Neuronal stem cell (in vitro differentiated cells): ENCODE results near the gene APLP2.

Source experiments
- DNase-seq: peaks from one replicate; pipeline ENCODE4 v3.0.0-alpha.2; 2013; ENCODE audit warnings: low spot score
- H2AFZ ChIP-seq: one replicate; pipeline ENCODE4 v1.6.1; 2013; ENCODE audit warnings: mild to moderate bottlenecking, low read length, inconsistent platforms
- H2AK5ac ChIP-seq: 2 replicates; pipeline ENCODE4 v1.6.1; 2013; ENCODE audit warnings: low read depth, mild to moderate bottlenecking, inconsistent platforms, low read length, moderate library complexity, mixed read lengths
- H2BK120ac ChIP-seq: 2 replicates; pipeline ENCODE4 v1.6.1; 2013; ENCODE audit warnings: low read depth, mild to moderate bottlenecking, inconsistent platforms, low read length, moderate library complexity, mixed read lengths
- H2BK12ac ChIP-seq: one replicate; pipeline ENCODE4 v1.6.1; 2013; ENCODE audit warnings: low read length, inconsistent platforms
- H2BK15ac ChIP-seq: 2 replicates; pipeline ENCODE4 v1.6.1; 2013; ENCODE audit warnings: mild to moderate bottlenecking, low read length, inconsistent platforms, mixed read lengths
- H2BK5ac ChIP-seq: one replicate; pipeline ENCODE4 v1.6.1; 2013; ENCODE audit warnings: inconsistent platforms, mild to moderate bottlenecking, low read length, moderate library complexity
- H3K14ac ChIP-seq: one replicate; pipeline ENCODE4 v1.6.1; 2013; ENCODE audit warnings: low read length, inconsistent platforms
- H3K18ac ChIP-seq: 2 replicates; pipeline ENCODE4 v1.6.1; 2013; ENCODE audit warnings: low read length, inconsistent platforms
- H3K23ac ChIP-seq: 2 replicates; pipeline ENCODE4 v1.6.1; 2013; ENCODE audit warnings: low read depth, mild to moderate bottlenecking, mixed read lengths, low read length, inconsistent platforms; ENCODE audit not compliant: poor library complexity
- H3K27ac ChIP-seq: replicated peaks from 3 replicates; pipeline ENCODE4 v1.5.1; 2013; ENCODE audit warnings: low read length, inconsistent platforms
- H3K27me3 ChIP-seq, 3 experiments: 2 replicates each; pipeline ENCODE4 v1.6.1; 2013; ENCODE audit warnings: low read length in 3 of 3, mild to moderate bottlenecking in 2 of 3, inconsistent platforms in 1 of 3, low read depth in 1 of 3, mixed read lengths in 1 of 3, moderate library complexity in 1 of 3; ENCODE audit not compliant: control insufficient read depth in 3 of 3, insufficient read depth in 3 of 3
- H3K36me3 ChIP-seq, 2 donors: replicated peaks in 1 of 2; 2 replicates each; pipeline ENCODE4 v1.6.1; 2013; ENCODE audit warnings: low read length in 2 of 2; ENCODE audit not compliant: control insufficient read depth in 2 of 2, insufficient read depth in 2 of 2
- H3K4ac ChIP-seq: 2 replicates; pipeline ENCODE4 v1.6.1; 2013; ENCODE audit warnings: inconsistent platforms, mild to moderate bottlenecking, low read length, moderate library complexity
- H3K4me1 ChIP-seq, 2 donors: 1 replicate in 1 of 2; 2 replicates in 1 of 2; pipeline ENCODE4 v1.6.1; 2013; ENCODE audit warnings: low read length in 2 of 2, low read depth in 1 of 2; ENCODE audit not compliant: control insufficient read depth in 2 of 2, insufficient read depth in 1 of 2
- H3K4me2 ChIP-seq: one replicate; pipeline ENCODE4 v1.6.1; 2013; ENCODE audit warnings: mild to moderate bottlenecking, low read length, inconsistent platforms; ENCODE audit not compliant: insufficient read depth, poor library complexity, severe bottlenecking
- H3K4me3 ChIP-seq, 2 donors: 2 replicates each; pipeline ENCODE4 v1.5.1; 2013; ENCODE audit warnings: low read length in 2 of 2, mild to moderate bottlenecking in 2 of 2, inconsistent platforms in 1 of 2, moderate library complexity in 1 of 2
- H3K79me1 ChIP-seq: one replicate; pipeline ENCODE4 v1.6.1; 2013; ENCODE audit warnings: low read depth, mild to moderate bottlenecking, inconsistent platforms, low read length, moderate library complexity
- H3K9ac ChIP-seq: one replicate; pipeline ENCODE4 v1.6.1; 2013; ENCODE audit warnings: mild to moderate bottlenecking, low read depth, low read length, inconsistent platforms; ENCODE audit not compliant: poor library complexity
- H3K9me3 ChIP-seq, 2 donors: replicated peaks in 1 of 2; 2 replicates each; pipeline versions ENCODE3 to v1.6.1; 2013; ENCODE audit warnings: low read length in 2 of 2, mild to moderate bottlenecking in 2 of 2, inconsistent platforms in 1 of 2, low read depth in 1 of 2, mixed read lengths in 1 of 2, moderate library complexity in 1 of 2; ENCODE audit not compliant: control insufficient read depth in 2 of 2, insufficient read depth in 1 of 2
- H4K8ac ChIP-seq: one replicate; pipeline ENCODE4 v1.6.1; 2013; ENCODE audit warnings: low read depth, mild to moderate bottlenecking, inconsistent platforms, low read length, moderate library complexity
- H4K91ac ChIP-seq: one replicate; pipeline ENCODE4 v1.6.1; 2013; ENCODE audit warnings: low read length, low read depth, mild to moderate bottlenecking, inconsistent platforms; ENCODE audit not compliant: poor library complexity
- WGBS, 2 donors: extraction: QIAGEN DNeasy Blood & Tissue Kit; methylation state at CpG; one replicate each; pipeline ENCODE4 v1.1.7; 2013; ENCODE audit warnings: missing lambda C conversion rate in 2 of 2, mixed read lengths in 1 of 2; ENCODE audit not compliant: insufficient read length in 2 of 2, insufficient replicate concordance in 1 of 2; ENCODE audit errors: extremely low coverage in 2 of 2; 5-methylcytosine and 5-hydroxymethylcytosine counted together

The APLP2 gene

DNA sequence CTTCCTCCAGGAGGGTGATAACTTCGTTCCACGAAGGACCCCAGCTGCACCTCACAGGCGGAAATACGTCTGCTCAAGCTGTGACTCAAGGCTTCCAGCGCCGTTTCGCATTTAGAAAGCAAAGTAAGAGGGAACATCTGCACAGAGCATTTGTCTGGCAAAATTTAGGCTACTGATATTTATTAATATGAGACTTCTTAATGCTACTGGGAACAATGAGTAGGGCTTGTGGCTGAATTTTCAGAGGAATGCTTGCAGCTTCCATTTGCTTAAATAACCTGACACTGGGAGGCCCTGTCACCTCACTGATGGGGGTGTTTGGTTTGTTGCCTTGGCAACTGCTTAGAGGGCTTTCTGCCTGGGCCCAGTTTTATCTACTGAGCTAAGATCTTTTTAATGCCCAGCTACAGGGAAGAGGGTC is 75.2 kb downstream of the APLP2 start:
- no peak overlapping the region for H3K23ac ChIP-seq
- H3K18ac ChIP-seq, result no peak overlapping the region
- H4K91ac ChIP-seq, result no peak overlapping the region
- no peak overlapping the region for H2AK5ac ChIP-seq
- H3K4me2 ChIP-seq, result no peak overlapping the region
- H2BK120ac ChIP-seq, result no peak overlapping the region
- H2BK5ac ChIP-seq, result no peak overlapping the region
- no peaks in the 10 kb centered on the region for H3K9me3 ChIP-seq
- H3K27me3 ChIP-seq, result no peaks in the 10 kb centered on the region
- H3K14ac ChIP-seq, result no peak overlapping the region
- H3K4ac ChIP-seq, result no peak overlapping the region
- no peak overlapping the region for H2BK15ac ChIP-seq
- no CpG with 5 or more reads among the region's 7 CpGs for WGBS, 2 donors
- H4K8ac ChIP-seq, result no peak overlapping the region
- no peak for DNase-seq
- H2AFZ ChIP-seq, result no peak overlapping the region
- no peak overlapping the region for H2BK12ac ChIP-seq
- no peak overlapping the region for H3K27ac ChIP-seq
- no peak overlapping the region for H3K4me3 ChIP-seq
- peaks cover 41 to 86% of the 10 kb centered on the region in 2 donors for H3K36me3 ChIP-seq
- no peak overlapping the region for H3K9ac ChIP-seq
- H3K4me1 ChIP-seq, result peaks cover 9 to 19% of the 10 kb centered on the region in 2 donors
- H3K79me1 ChIP-seq, result no peaks in the 10 kb centered on the region

- H3K27me3 ChIP-seq, result no peaks in the 10 kb centered on the region
- H4K91ac ChIP-seq, result no peak overlapping the region
- peaks cover 36 to 85% of the 10 kb centered on the region in 2 donors for H3K36me3 ChIP-seq
- H2BK12ac ChIP-seq, result no peak overlapping the region
- H3K18ac ChIP-seq, result no peak overlapping the region
- H2BK120ac ChIP-seq, result no peak overlapping the region
- no peak overlapping the region for H2BK15ac ChIP-seq
- peaks cover 9 to 19% of the 10 kb centered on the region in 2 donors for H3K4me1 ChIP-seq
- no peak overlapping the region for H3K4me3 ChIP-seq
- no peaks in the 10 kb centered on the region for H3K79me1 ChIP-seq
- DNase-seq, result no peak
- WGBS, 2 donors, result no CpG with 5 or more reads among the region's 3 CpGs
- H4K8ac ChIP-seq, result no peak overlapping the region
- H2BK5ac ChIP-seq, result no peak overlapping the region
- H3K4me2 ChIP-seq, result no peak overlapping the region
- no peak overlapping the region for H2AFZ ChIP-seq
- H3K14ac ChIP-seq, result no peak overlapping the region
- no peak overlapping the region for H3K27ac ChIP-seq
- no peak overlapping the region for H3K23ac ChIP-seq
- H3K4ac ChIP-seq, result no peak overlapping the region
- H3K9ac ChIP-seq, result no peak overlapping the region
- H2AK5ac ChIP-seq, result no peak overlapping the region
- H3K9me3 ChIP-seq, result no peaks in the 10 kb centered on the region
Measured at GRCh38 chr11:130145311-130145812, 75.7 kb downstream of the APLP2 start.

DNA sequence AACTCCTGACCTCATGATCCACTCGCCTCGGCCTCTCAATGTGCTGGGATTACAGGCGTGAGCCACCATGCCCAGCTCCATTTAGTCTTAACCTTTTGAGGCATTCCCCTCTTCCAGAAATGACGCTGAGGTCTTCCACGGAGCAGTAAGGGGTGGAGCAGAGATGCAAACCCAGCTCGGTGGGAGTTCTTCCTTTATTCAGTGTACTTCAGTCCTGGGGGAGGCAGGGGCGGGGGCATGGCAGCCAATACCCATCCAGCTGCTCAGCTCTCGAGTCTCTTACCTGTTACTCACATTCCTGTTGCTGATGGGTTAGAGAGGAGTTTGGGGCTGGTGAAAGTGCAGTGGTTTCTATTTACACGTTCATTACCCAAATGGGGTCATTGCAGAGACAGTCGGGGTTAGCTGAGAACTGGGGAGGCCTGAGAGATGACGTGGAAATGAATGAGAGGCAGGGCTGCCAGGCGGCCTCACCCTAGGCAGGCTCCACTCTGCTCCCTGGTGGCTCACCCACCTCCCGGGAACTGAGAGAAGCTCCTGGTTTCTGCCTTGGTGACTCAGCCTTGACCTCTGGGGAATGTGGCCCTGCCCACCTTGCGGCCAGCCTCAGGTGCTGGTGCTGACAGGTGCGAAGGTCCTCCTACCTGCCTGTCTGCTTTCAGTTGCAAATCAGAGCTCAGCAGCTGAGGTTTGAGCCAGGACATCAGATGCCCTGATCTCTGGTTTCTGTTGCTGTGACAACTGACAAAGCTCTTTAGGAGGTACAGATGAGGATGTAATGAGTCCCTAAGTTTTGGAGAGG is 76.5 kb downstream of the APLP2 start:
- Histone ChIP-seq H2AK5ac (no peak overlapping the region), H2BK15ac (no peak overlapping the region), H2BK12ac (no peak overlapping the region), H2BK5ac (no peak overlapping the region), H4K91ac (no peak overlapping the region), H2BK120ac (no peak overlapping the region), H3K27me3 (no peaks in the 10 kb centered on the region), H3K14ac (no peak overlapping the region), H3K18ac (no peak overlapping the region), H2AFZ (no peak overlapping the region), H3K79me1 (no peaks in the 10 kb centered on the region), H3K4ac (no peak overlapping the region), H4K8ac (no peak overlapping the region), H3K4me3 (no peak overlapping the region), H3K23ac (no peak overlapping the region), H3K4me1 (peaks cover 9 to 19% of the 10 kb centered on the region in 2 donors), H3K4me2 (no peak overlapping the region), H3K27ac (no peak overlapping the region), H3K36me3 (peaks cover 33 to 83% of the 10 kb centered on the region in 2 donors), H3K9me3 (no peaks in the 10 kb centered on the region), H3K9ac (no peak overlapping the region)
- WGBS, 2 donors, result no CpG with 5 or more reads among the region's 15 CpGs
- no peak for DNase-seq

- Histone ChIP-seq H4K8ac (no peak overlapping the region), H3K18ac (no peak overlapping the region), H2AFZ (no peak overlapping the region), H2AK5ac (no peak overlapping the region), H3K36me3 (peaks cover 27 to 77% of the 10 kb centered on the region in 2 donors), H2BK12ac (no peak overlapping the region), H4K91ac (no peak overlapping the region), H3K4me2 (no peak overlapping the region), H2BK120ac (no peak overlapping the region), H3K27ac (no peak overlapping the region), H3K79me1 (no peaks in the 10 kb centered on the region), H3K23ac (no peak overlapping the region), H3K4ac (no peak overlapping the region), H3K9ac (no peak overlapping the region), H2BK5ac (no peak overlapping the region), H3K4me3 (no peak overlapping the region), H3K4me1 (peaks cover 9 to 19% of the 10 kb centered on the region in 2 donors), H2BK15ac (no peak overlapping the region), H3K27me3 (no peaks in the 10 kb centered on the region), H3K9me3 (no peaks in the 10 kb centered on the region), H3K14ac (no peak overlapping the region)
- no CpG with 5 or more reads among the region's 5 CpGs for WGBS, 2 donors
- no peak for DNase-seq
Measured at GRCh38 chr11:130146796-130147195, 77.1 kb downstream of the APLP2 start.
